ENCODE results near the gene LFNG.
"Not testable (repeated sequence)": the region's sequence is repeated elsewhere in the genome, so short reads cannot be mapped to it uniquely, and the experiment has no call there.

LFNG gene

DNA sequence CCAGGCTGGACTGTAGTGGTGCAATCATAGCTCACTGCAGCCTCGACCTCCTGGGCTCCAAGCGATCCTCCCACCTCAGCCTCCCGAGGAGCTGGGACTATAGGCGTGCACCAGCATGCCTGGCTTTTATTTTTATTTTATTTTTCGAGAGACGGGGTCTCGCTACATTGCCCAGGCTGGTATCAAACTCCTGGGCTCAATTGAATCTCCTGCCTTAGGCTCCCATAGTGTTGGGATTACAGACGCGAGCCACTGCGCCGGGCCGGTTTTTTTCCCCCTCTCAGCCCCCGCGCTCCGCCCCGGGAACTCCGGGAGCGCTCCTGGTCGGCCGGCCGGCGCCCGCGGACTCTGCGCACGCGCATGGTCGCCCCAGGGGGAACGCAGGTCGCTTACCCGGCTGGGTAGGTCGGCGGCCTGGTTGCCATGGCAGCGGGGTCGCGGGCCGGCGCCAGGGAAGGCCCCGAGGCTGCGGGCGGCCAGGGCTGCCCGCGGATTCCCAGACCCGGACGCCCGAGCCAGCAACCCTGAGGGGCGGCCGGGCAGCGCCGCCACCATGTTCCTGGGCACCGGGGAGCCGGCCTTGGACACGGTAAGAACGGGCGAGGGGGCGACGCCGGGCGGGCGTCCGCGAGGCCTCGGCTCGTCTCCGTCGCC, 39.2 kb downstream of the LFNG start, which contains the start of gene IQCE:
TSS of gene IQCE (plus strand) at position 351 of the 654 bp plus-strand sequence. CDS start at position 554, 203 bp downstream.
- Mint-ChIP-seq H3K4me3 (peak within 1 kb of the TSS; percentile 76), H3K4me1 (ENCODE audit: low read depth) (peaks cover 15% of the 10 kb centered on the region), H3K9me3 (no peaks in the 10 kb centered on the region), H3K36me3 (ENCODE audit: low read depth) (no peaks in the 10 kb centered on the region), H3K27me3 (ENCODE audit: low read depth) (no peaks in the 10 kb centered on the region), H3K27ac (peak within 1 kb of the TSS; percentile 36)
- DNase-seq (ENCODE audit: low spot score), result peak; percentile 92

DNA sequence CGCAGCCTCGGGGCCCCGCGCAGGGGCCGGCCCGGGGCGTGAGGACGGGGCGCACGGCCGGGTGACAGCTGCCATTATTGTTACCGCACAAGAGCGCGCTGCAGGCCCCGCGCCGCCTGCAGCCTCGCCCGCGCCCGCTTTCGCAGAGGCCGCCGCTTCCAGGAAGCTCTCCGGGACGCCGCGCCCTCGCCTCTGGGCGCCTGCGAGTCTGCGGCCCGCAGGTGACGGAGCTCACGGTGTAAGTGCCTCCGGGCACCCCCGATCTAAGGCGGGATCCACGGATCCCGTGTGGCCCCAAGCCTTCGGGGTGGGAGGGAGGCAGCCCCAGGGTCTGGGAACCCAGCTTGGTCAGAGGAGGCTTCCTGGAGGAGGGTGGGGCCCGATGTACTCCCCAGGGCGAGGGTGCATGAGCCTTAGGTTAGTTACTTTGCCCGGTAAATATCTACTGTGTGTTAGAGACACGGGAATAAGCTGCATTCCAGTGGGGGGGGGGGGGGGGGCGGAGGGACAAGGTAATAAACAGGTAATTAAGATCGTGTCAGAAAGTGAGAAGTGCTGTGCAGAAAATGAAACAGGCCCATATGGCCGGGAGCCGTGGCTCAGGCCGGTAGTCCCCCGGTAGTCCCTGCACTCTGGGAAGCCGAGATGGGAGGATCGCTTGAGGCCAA, 39.8 kb downstream of the LFNG start:
- H3K27me3 Mint-ChIP-seq (ENCODE audit: low read depth), result no peaks in the 10 kb centered on the region
- DNase-seq (ENCODE audit: low spot score), result peak; percentile 30
- H3K4me3 Mint-ChIP-seq, result peak overlapping the region; percentile 76

GRCh38 chr7:2563955-2564354, 44.4 kb downstream of the LFNG start:
- H3K4me3 Mint-ChIP-seq; DNase-seq (ENCODE audit: low spot score); H3K27ac Mint-ChIP-seq; H3K9me3 Mint-ChIP-seq; H3K36me3 Mint-ChIP-seq (ENCODE audit: low read depth); H3K27me3 Mint-ChIP-seq (ENCODE audit: low read depth); H3K4me1 Mint-ChIP-seq (ENCODE audit: low read depth): not testable (repeated sequence)

More for the DNA sequence above, 39.8 kb downstream of the LFNG start:
- Mint-ChIP-seq H3K4me1 (ENCODE audit: low read depth) (peaks cover 12% of the 10 kb centered on the region), H3K36me3 (ENCODE audit: low read depth) (no peaks in the 10 kb centered on the region), H3K27ac (peak overlapping the region; percentile 36), H3K9me3 (no peaks in the 10 kb centered on the region)

GRCh38 chr7:2564970-2565540, 45.5 kb downstream of the LFNG start:
- no peak overlapping the region for H3K4me3 Mint-ChIP-seq
- H3K27ac Mint-ChIP-seq, result no peak overlapping the region
- H3K4me1 Mint-ChIP-seq (ENCODE audit: low read depth), result peaks cover 2% of the 10 kb centered on the region
- H3K36me3 Mint-ChIP-seq (ENCODE audit: low read depth), result no peaks in the 10 kb centered on the region
- no peaks in the 10 kb centered on the region for H3K27me3 Mint-ChIP-seq (ENCODE audit: low read depth)
- no peaks in the 10 kb centered on the region for H3K9me3 Mint-ChIP-seq
- no peak for DNase-seq (ENCODE audit: low spot score)

- no peaks in the 10 kb centered on the region for H3K4me1 Mint-ChIP-seq (ENCODE audit: low read depth)
- H3K9me3 Mint-ChIP-seq, result no peaks in the 10 kb centered on the region
- H3K27ac Mint-ChIP-seq, result no peak overlapping the region
- no peaks in the 10 kb centered on the region for H3K27me3 Mint-ChIP-seq (ENCODE audit: low read depth)
- H3K36me3 Mint-ChIP-seq (ENCODE audit: low read depth), result no peaks in the 10 kb centered on the region
- no peak overlapping the region for H3K4me3 Mint-ChIP-seq
- DNase-seq (ENCODE audit: low spot score), result no peak
Measured at GRCh38 chr7:2566348-2566889, 46.8 kb downstream of the LFNG start.

- H3K27ac Mint-ChIP-seq, result no peak overlapping the region
- H3K9me3 Mint-ChIP-seq, result no peaks in the 10 kb centered on the region
- H3K27me3 Mint-ChIP-seq (ENCODE audit: low read depth), result no peaks in the 10 kb centered on the region
- DNase-seq (ENCODE audit: low spot score), result no peak
- H3K4me3 Mint-ChIP-seq, result no peak overlapping the region
- H3K4me1 Mint-ChIP-seq (ENCODE audit: low read depth), result no peaks in the 10 kb centered on the region
- no peaks in the 10 kb centered on the region for H3K36me3 Mint-ChIP-seq (ENCODE audit: low read depth)
Measured at GRCh38 chr7:2566890-2567678, 47.5 kb downstream of the LFNG start.

- no peaks in the 10 kb centered on the region for H3K4me1 Mint-ChIP-seq (ENCODE audit: low read depth)
- H3K9me3 Mint-ChIP-seq, result no peaks in the 10 kb centered on the region
- no peaks in the 10 kb centered on the region for H3K27me3 Mint-ChIP-seq (ENCODE audit: low read depth)
- no peaks in the 10 kb centered on the region for H3K36me3 Mint-ChIP-seq (ENCODE audit: low read depth)
- no peak for DNase-seq (ENCODE audit: low spot score)
- H3K4me3 Mint-ChIP-seq, result no peak overlapping the region
- H3K27ac Mint-ChIP-seq, result no peak overlapping the region
Measured at GRCh38 chr7:2567679-2568278, 48.2 kb downstream of the LFNG start.

GRCh38 chr7:2568521-2569223, 49.1 kb downstream of the LFNG start:
- Mint-ChIP-seq H3K9me3 (no peaks in the 10 kb centered on the region), H3K27ac (no peak overlapping the region), H3K4me3 (no peak overlapping the region), H3K4me1 (ENCODE audit: low read depth) (peaks cover 1% of the 10 kb centered on the region), H3K27me3 (ENCODE audit: low read depth) (no peaks in the 10 kb centered on the region), H3K36me3 (ENCODE audit: low read depth) (no peaks in the 10 kb centered on the region)
- no peak for DNase-seq (ENCODE audit: low spot score)

DNA sequence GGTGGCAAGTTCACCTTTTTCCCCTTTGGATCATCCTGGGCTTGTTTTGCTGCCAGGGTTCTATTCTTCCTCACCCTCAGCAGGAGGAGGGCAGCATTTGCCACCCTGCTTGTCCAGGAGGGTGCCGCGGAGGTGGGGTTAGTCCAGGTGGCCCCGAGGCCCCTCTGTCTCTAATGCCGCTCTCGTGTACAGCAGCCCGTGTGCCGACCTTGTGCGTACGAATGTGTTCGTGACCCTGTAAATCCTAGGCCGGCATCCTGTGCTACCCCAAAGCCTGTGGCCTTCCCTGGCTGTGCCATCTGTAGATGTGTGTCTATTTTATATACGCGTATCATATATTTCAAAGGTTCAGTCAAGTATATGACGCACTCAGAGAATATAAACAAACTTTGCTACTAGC, 49.8 kb downstream of the LFNG start:
- Mint-ChIP-seq H3K4me3 (no peak overlapping the region), H3K27me3 (ENCODE audit: low read depth) (no peaks in the 10 kb centered on the region), H3K4me1 (ENCODE audit: low read depth) (peaks cover 1% of the 10 kb centered on the region), H3K9me3 (no peaks in the 10 kb centered on the region), H3K27ac (no peak overlapping the region), H3K36me3 (ENCODE audit: low read depth) (no peaks in the 10 kb centered on the region)
- DNase-seq (ENCODE audit: low spot score), result no peak

- Mint-ChIP-seq H3K4me3 (no peak overlapping the region), H3K36me3 (ENCODE audit: low read depth) (no peaks in the 10 kb centered on the region), H3K9me3 (no peaks in the 10 kb centered on the region), H3K27ac (no peak overlapping the region), H3K27me3 (ENCODE audit: low read depth) (no peaks in the 10 kb centered on the region), H3K4me1 (ENCODE audit: low read depth) (peaks cover 3% of the 10 kb centered on the region)
- no peak for DNase-seq (ENCODE audit: low spot score)
Measured at GRCh38 chr7:2570021-2570420, 50.4 kb downstream of the LFNG start.

DNA sequence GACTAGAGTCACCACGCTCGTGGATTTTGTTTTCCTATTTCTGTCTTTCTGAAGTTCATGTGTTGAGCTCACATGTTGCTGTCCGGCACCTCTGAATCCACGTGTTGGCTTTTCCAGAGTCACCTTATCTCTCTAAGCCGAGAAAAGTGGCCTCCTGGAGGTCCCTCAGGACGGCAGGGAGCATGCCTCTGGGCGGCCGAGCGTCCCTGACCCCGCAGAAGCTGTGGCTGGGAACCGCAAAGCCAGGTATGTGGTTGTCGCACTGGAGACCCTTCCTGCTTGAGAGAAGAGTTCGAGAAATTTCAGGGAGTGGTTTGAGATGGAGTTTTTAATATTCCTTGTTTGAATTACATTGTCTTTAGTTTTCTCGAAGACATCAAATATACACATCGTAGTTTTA, 51.8 kb downstream of the LFNG start:
- H3K27me3 Mint-ChIP-seq (ENCODE audit: low read depth), result no peaks in the 10 kb centered on the region
- H3K27ac Mint-ChIP-seq, result no peak overlapping the region
- H3K9me3 Mint-ChIP-seq, result no peaks in the 10 kb centered on the region
- no peak overlapping the region for H3K4me3 Mint-ChIP-seq
- peaks cover 3% of the 10 kb centered on the region for H3K4me1 Mint-ChIP-seq (ENCODE audit: low read depth)
- no peaks in the 10 kb centered on the region for H3K36me3 Mint-ChIP-seq (ENCODE audit: low read depth)
- no peak for DNase-seq (ENCODE audit: low spot score)

- Mint-ChIP-seq H3K4me3 (no peak overlapping the region), H3K27me3 (ENCODE audit: low read depth) (no peaks in the 10 kb centered on the region), H3K4me1 (ENCODE audit: low read depth) (peaks cover 3% of the 10 kb centered on the region), H3K36me3 (ENCODE audit: low read depth) (no peaks in the 10 kb centered on the region), H3K9me3 (no peaks in the 10 kb centered on the region), H3K27ac (no peak overlapping the region)
- DNase-seq (ENCODE audit: low spot score), result no peak
Measured at GRCh38 chr7:2572101-2572842, 52.7 kb downstream of the LFNG start.
